HEK293T (cell line): Measurements from ENCODE around the gene ADGRL3.

Source experiments
- CTCF ChIA-PET: fragments of 350-600 bp; formaldehyde crosslinking; extraction: SDS; loops from one replicate; lab custom pipeline; 2021; ENCODE audit warnings: antibody characterized with exemption, inconsistent platforms; lab: Yijun Ruan, JAX
- POLR2A ChIA-PET: fragments of 350-600 bp; formaldehyde crosslinking; extraction: SDS; loops from one replicate; lab custom pipeline; 2020; ENCODE audit warnings: antibody characterized with exemption, inconsistent platforms; lab: Yijun Ruan, JAX
- DNase-seq: peaks from one replicate; pipeline ENCODE4 v3.0.0; 2012; ENCODE audit warnings: mixed read lengths; ENCODE audit errors: extremely low spot score
- ARNT ChIP-seq: fragments of 450-650 bp; IDR thresholded peaks from 2 replicates; pipeline ENCODE4 v1.6.1; 2017; ENCODE audit warnings: mild to moderate bottlenecking
- BHLHE40 ChIP-seq: fragments of 450-650 bp; IDR thresholded peaks from 2 replicates; pipeline ENCODE4 v1.6.1; 2016; ENCODE audit warnings: mild to moderate bottlenecking, moderate library complexity, borderline replicate concordance
- CTBP1 ChIP-seq: fragments of 450-650 bp; IDR thresholded peaks from 2 replicates; pipeline ENCODE4 v1.6.1; 2016; ENCODE audit warnings: borderline replicate concordance
- ELF4 ChIP-seq: fragments of 450-650 bp; IDR thresholded peaks from 2 replicates; pipeline ENCODE4 v1.6.1; 2017; ENCODE audit warnings: antibody characterized with exemption
- FOXA1 ChIP-seq: fragments of 450-650 bp; IDR thresholded peaks from 2 replicates; pipeline ENCODE4 v1.6.1; 2016; ENCODE audit warnings: mild to moderate bottlenecking
- FOXK2 ChIP-seq: fragments of 450-650 bp; IDR thresholded peaks from 2 replicates; pipeline ENCODE4 v1.6.1; 2016; ENCODE audit warnings: mild to moderate bottlenecking
- FOXM1 ChIP-seq: fragments of 450-650 bp; IDR thresholded peaks from 2 replicates; pipeline ENCODE4 v1.6.1; 2017; ENCODE audit warnings: mild to moderate bottlenecking, borderline replicate concordance
- HDGF ChIP-seq: fragments of 450-650 bp; IDR thresholded peaks from 2 replicates; pipeline ENCODE4 v1.6.1; 2017; ENCODE audit warnings: antibody characterized with exemption, borderline replicate concordance
- L3MBTL2 ChIP-seq: fragments of 450-650 bp; conservative IDR thresholded peaks from 2 replicates; pipeline ENCODE4 v1.6.1; 2016; ENCODE audit warnings: mild to moderate bottlenecking
- LEF1 ChIP-seq: fragments of 450-650 bp; IDR thresholded peaks from 2 replicates; pipeline ENCODE4 v1.6.1; 2017; ENCODE audit warnings: mild to moderate bottlenecking, borderline replicate concordance
- NFRKB ChIP-seq: fragments of 450-650 bp; IDR thresholded peaks from 2 replicates; pipeline ENCODE4 v1.6.1; 2016; ENCODE audit warnings: mild to moderate bottlenecking, moderate library complexity
- PKNOX1 ChIP-seq: fragments of 450-650 bp; IDR thresholded peaks from 2 replicates; pipeline ENCODE4 v1.6.1; 2016
- SP1 ChIP-seq: fragments of 450-650 bp; IDR thresholded peaks from 2 replicates; pipeline ENCODE4 v1.6.1; 2017
- SUZ12 ChIP-seq: fragments of 450-650 bp; IDR thresholded peaks from 2 replicates; pipeline ENCODE4 v1.6.1; 2016; ENCODE audit warnings: mild to moderate bottlenecking
- TARDBP ChIP-seq: fragments of 450-650 bp; IDR thresholded peaks from 2 replicates; pipeline ENCODE4 v1.6.1; 2016
- ZNF384 ChIP-seq: fragments of 450-650 bp; IDR thresholded peaks from 2 replicates; pipeline ENCODE4 v1.6.1; 2016

The ADGRL3 gene

GRCh38 chr4:61200187-61200915, at the start of gene ADGRL3:
Gene ADGRL3 (plus strand): TSS chr4:61200326.
- ChIA-PET CTCF (no interaction called here), POLR2A (interaction anchor here (0.6 to 1.4 kb wide), 9 partner anchors 10 to 206 kb away, joined by 3 to 5 read pairs (median 3); no protein-coding TSS in a partner anchor)
- TF ChIP-seq FOXM1 (peak; percentile 41; the same call in 1 of the 2 replicates), NFRKB (no peak)
- DNase-seq = peak; percentile 66

- TF ChIP-seq L3MBTL2 (no peak), TARDBP (no peak), SUZ12 (no peak)
- ChIA-PET POLR2A (no interaction called here), CTCF (no interaction called here)
- no peak for DNase-seq
These were observed 47.7 kb upstream of the ADGRL3 start for GRCh38 chr4:61152433-61152832.

GRCh38 chr4:61160478-61160877, 39.6 kb upstream of the ADGRL3 start:
- no peak for TF ChIP-seq PKNOX1
- no peak for DNase-seq
- CTCF ChIA-PET = interaction anchor here (0.6 kb wide), 1 partner anchor 374 kb away, joined by 3 read pairs; no protein-coding TSS in a partner anchor
- POLR2A ChIA-PET = no interaction called here

- ChIA-PET POLR2A (no interaction called here), CTCF (no interaction called here)
- DNase-seq = no peak
- no peak for TF ChIP-seq NFRKB
- TF ChIP-seq LEF1 = no peak
- no peak for TF ChIP-seq L3MBTL2
- TF ChIP-seq FOXK2 = no peak
- no peak for TF ChIP-seq FOXM1
- TF ChIP-seq SP1 = no peak
- no peak for TF ChIP-seq FOXA1
- TF ChIP-seq PKNOX1 = no peak
- no peak for TF ChIP-seq ELF4
- no peak for TF ChIP-seq TARDBP
- no peak for TF ChIP-seq CTBP1
- no peak for TF ChIP-seq HDGF
- TF ChIP-seq ZNF384 = no peak
- no peak for TF ChIP-seq SUZ12
- TF ChIP-seq ARNT = no peak
- TF ChIP-seq BHLHE40 = no peak
These were observed 38.0 kb upstream of the ADGRL3 start for GRCh38 chr4:61162116-61162515.

- TF ChIP-seq CTBP1 (no peak), FOXK2 (no peak), L3MBTL2 (no peak), ARNT (no peak), TARDBP (no peak), NFRKB (no peak), ZNF384 (no peak), PKNOX1 (no peak), BHLHE40 (no peak), FOXM1 (no peak)
- ChIA-PET CTCF (no interaction called here), POLR2A (no interaction called here)
- no peak for DNase-seq
These were observed 26.3 kb upstream of the ADGRL3 start for GRCh38 chr4:61173799-61174198.

GRCh38 chr4:61175495-61175894, 24.6 kb upstream of the ADGRL3 start:
- ChIA-PET POLR2A (no interaction called here), CTCF (no interaction called here)
- TF ChIP-seq LEF1 (no peak), BHLHE40 (no peak), HDGF (no peak), CTBP1 (no peak), NFRKB (no peak), SP1 (no peak), FOXM1 (no peak), ARNT (no peak), SUZ12 (no peak), L3MBTL2 (no peak), FOXA1 (no peak), PKNOX1 (no peak)
- DNase-seq = no peak

- no peak for DNase-seq
- ChIA-PET POLR2A (no interaction called here), CTCF (no interaction called here)
- TF ChIP-seq L3MBTL2 (no peak), FOXK2 (no peak), FOXM1 (no peak), HDGF (no peak), FOXA1 (no peak), BHLHE40 (no peak), ARNT (no peak), ZNF384 (no peak), PKNOX1 (no peak), ELF4 (no peak), TARDBP (no peak)
These were observed 22.8 kb upstream of the ADGRL3 start for GRCh38 chr4:61177367-61177766.
